GM18909 (cell line): Measurements from ENCODE around the gene CAMK4.
A peak's percentile ranks its signal among the peaks of the same experiment; 100 is the strongest.

ENCODE experiments used
- ATAC-seq: cut with Tn5 transposase; IDR thresholded peaks from one replicate; pipeline ENCODE4 v1.9.1; 2021; ENCODE audit warnings: mild to moderate bottlenecking; ENCODE audit not compliant: unreplicated experiment, poor library complexity

The CAMK4 gene

GRCh38 chr5:111223787-111224560 is at the start of gene CAMK4:
Gene CAMK4 (plus strand): TSS chr5:111224384. CDS start chr5:111224484, 100 bp downstream.
- ATAC-seq, result peak; percentile 79

DNA sequence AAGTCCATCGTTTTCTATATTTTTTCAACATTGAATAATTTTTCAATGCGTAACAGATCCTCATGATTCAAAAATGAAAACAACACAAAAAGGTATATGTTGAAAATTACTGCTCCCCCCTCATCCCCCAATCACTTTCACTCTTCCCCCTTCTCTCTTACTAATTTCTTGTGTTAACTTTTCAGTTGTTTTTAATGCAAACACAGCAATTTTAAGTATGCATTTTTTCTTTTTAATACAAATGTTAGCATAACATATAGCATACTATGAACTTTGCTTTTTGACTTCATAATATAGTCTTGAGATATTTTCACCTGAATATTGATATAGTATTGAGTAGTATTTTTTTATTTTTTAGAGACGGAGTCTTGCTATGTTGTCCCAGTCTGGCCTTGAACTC is 41.1 kb upstream of the CAMK4 start:
- ATAC-seq, result no peak

- no peak for ATAC-seq
Observed at GRCh38 chr5:111187079-111187478, 37.1 kb upstream of the CAMK4 start.

DNA sequence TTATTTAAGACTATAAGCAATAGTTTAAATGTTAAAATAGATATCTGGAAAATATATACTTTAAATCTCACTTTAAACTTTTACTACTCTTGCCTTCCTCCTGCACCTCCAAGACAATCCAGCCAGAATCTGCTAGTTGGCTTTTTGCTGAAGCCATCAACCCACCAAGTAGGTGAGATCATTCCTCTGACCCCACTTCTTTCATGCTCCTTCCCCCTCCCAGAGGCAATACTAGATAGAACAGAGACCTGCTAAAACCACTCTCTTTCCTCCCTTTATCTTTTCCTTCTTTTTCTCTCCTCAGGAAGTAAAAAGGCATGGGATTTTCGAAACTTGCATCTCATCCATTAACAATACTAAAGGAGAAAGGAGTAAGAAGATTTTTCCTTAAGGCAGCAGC is 30.1 kb upstream of the CAMK4 start:
- ATAC-seq, result no peak

- no peak for ATAC-seq
Observed at GRCh38 chr5:111194925-111195324, 29.3 kb upstream of the CAMK4 start.

DNA sequence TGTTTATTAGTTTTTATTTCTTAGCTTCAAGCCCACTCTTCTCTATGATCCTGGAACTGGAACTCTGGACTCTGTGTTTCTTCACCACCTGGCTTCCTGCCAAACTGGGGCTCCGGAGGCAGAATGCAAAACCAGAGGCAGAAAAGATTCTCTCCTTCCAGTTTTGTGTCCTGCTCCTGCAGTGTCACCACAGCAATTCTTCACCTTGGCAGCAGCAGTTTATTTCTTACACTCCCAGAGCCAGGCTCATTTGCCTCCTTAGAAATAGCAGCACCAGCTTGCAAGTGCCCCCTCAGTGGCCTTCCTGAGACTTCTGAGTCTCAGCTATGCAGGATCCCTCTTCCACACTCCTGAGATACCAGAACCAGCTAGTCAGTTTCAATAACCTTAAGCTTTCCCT is 26.7 kb upstream of the CAMK4 start:
- no peak for ATAC-seq

DNA sequence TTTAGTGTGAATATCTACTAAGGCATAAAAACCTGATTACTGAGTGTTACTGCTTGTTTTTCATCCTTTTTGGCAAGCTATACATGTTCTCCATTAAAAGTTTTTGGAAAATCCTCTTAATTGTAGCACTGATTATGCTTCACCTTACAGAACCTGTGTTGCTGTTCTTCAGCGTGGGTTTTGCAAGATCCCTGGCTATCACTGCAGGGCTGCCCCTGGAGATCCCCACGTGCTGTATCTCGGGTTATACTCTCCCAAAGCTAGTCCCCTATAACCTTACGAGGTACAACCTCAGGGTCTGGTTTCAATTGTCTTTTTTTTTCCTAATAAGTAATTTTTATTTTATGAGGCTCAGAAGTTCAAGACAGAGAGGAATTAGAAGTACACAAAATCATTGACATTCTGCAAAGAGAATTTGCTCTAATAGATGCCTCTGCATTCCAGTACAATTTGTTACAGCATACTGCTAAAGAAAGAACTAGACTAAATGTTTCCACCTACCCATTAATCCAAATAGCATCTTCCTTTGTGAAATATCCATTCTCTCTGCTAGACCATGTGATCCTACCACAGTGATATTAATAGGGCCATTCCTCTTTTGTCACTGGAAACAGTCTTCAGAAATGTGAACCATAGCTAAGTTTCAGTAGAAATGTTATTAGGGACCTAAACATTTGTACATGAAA is 25.8 kb upstream of the CAMK4 start:
- ATAC-seq, result no peak

- ATAC-seq, result no peak
Observed at GRCh38 chr5:111200828-111201227, 23.4 kb upstream of the CAMK4 start.

GRCh38 chr5:111201705-111202104 is 22.5 kb upstream of the CAMK4 start:
- ATAC-seq, result no peak

DNA sequence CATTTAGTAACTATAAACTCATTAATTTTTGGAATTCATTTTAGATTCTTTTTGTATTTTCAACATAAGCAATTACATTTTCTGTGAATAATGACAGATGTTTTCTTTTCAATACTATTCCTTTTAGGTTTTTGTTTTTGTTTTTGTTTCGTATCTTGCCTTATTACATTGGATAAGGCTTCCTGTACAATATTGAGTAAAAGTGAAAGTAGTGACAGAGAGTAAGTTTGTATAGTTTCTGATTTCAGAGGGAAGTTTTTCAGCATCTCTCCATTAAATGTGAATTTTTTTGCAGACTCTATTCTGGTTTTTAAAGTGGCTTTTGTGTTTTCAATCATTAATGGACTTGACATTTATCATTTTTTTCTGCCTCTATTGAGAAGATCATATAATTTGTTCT is 12.8 kb upstream of the CAMK4 start:
- ATAC-seq, result peak; percentile 91

DNA sequence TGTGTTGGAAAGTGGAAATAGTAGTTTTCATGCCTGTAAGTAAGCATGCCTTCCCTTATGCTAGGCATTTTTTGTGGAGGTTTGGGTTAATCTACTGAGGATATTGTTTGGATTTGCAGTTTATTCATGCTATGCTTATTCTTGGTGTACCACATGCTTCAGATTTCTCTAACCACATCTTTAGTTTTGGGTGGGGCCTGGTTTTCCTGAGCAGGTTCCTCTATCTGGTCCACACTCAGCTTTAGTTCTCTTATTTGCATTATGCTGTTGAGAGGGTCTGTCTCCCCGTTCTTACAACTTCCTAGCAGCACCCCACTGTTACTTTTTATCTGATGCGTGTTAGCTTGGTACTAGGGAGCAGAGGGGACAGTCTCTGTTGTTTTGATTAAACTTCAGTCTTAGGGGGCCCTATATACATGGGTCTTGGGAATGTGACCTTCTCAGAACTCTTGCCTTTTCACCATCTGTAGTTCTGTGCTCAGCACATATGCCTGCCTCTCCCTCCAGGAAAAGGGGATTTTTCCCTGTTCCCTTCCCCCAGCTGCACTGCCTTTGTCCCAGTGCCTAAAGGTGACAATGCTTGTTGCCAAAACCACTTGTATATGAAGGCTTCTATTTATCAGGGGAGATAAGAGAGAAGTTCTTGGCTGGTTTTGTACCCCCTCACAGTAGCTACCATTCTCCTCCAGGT is 10.0 kb upstream of the CAMK4 start:
- no peak for ATAC-seq

- no peak for ATAC-seq
Observed at GRCh38 chr5:111215971-111216370, 8.2 kb upstream of the CAMK4 start.

DNA sequence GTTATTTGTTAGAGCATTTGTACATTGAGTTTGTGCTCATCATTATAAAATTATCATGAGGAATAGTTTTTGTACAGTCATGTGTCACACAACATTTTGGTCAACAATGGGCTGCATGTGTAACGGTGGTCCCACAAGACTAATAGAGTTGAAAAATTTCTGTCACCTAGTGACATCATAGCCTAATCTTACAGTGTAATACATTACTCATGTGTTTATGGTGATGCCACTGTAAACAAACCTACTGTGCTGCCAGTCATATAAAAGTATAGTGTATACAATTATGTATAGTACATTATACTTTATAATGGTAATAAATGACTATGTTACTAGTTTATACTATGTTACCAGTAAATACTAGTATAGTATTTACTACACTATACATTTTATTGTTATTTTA is 3.0 kb upstream of the CAMK4 start:
- no peak for ATAC-seq

GRCh38 chr5:111223101-111223786 is 940 bp upstream of the CAMK4 start:
- peak; percentile 3 for ATAC-seq

GRCh38 chr5:111224561-111225345 is 569 bp downstream of the CAMK4 start:
- peak; percentile 35 for ATAC-seq

DNA sequence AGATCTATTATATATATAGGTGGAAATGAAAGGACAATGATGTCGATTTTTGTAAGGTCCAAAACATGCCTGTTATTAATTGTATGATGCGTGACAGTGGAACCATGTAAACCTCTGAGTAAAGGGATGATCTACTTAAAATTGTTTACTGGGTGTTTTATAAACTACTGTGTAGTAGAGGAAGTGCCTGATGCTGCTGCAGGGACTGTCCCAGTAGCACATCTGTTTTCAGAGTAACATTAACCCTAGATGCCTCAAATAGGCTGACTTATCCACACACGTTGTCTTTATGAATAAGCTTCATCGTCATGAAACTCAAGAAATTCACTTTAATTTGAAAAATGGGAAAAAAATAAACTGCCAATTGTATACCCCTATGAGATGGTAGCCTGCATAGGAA is 1.7 kb downstream of the CAMK4 start:
- no peak for ATAC-seq

DNA sequence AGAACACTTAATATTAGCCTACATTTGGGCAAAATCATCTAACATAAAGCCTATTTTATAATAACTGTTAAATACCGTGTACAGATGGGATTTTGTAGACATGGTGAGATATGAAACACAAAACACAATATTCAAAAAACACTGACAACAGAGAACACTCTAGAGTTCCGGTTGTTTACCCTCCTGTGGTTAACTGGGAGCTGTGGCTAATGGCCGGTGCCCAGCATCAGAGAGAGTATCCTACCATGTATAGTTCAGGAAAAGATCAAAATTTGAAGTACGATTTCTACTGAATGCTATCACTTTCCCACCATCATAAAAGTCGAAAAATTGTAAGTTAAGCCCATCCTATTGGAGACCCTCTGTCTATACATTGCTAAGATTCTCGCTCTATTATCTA is 2.4 kb downstream of the CAMK4 start:
- ATAC-seq, result no peak

DNA sequence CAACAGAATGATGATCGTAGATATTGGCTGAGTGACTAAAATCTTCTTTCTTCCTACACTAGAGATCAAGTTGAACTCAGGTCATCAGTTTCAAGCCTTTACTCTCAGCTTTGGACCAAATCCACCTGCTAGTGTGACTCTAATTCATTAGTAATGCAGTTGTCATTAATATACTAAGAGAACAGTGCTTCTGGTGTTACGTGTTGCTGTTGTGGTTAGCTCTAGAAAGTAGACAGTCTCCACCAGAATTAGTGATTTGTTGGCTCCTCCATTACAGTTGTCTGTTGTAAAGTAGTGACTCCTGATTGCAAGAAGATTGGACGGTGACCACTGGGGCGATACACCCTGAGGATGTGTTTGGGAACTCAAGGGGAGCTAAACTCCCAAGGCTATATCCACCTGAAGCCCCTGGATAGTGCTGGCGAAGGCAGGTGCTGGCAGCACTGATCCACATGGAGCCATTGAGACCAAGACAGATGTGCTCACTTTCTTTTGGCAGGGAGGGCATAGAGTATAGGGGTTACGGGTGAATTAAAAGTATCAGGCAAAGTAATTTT is 3.1 kb downstream of the CAMK4 start:
- ATAC-seq, result no peak

DNA sequence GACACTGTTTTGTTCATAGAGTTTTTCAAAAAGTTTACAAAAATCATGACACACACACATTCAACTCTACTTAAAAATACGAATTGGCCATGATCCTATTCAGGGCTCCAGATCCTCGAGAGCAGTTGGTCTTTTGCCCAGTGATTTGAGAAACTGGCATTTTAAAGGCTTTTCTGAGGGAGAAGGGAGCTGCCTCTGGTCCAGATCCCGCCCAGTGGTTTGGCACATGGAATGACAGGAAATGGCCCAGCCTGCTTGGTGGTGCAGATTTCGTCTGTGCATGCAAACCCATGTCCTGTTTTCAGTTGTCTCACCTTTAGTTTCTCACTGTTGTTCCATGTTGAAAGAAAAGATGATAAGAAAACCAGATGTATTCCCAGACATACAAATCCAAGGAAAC is 3.6 kb downstream of the CAMK4 start:
- no peak for ATAC-seq
